ENCODE results near the gene CPSF7. TPM values are rescaled to one million over a fixed set of nuclear protein-coding genes. Genes with fewer than 3 reads are reported as not detected.

The CPSF7 gene
- total RNA-seq, 1 donor from 2014 or later, result 13.0 TPM

DNA sequence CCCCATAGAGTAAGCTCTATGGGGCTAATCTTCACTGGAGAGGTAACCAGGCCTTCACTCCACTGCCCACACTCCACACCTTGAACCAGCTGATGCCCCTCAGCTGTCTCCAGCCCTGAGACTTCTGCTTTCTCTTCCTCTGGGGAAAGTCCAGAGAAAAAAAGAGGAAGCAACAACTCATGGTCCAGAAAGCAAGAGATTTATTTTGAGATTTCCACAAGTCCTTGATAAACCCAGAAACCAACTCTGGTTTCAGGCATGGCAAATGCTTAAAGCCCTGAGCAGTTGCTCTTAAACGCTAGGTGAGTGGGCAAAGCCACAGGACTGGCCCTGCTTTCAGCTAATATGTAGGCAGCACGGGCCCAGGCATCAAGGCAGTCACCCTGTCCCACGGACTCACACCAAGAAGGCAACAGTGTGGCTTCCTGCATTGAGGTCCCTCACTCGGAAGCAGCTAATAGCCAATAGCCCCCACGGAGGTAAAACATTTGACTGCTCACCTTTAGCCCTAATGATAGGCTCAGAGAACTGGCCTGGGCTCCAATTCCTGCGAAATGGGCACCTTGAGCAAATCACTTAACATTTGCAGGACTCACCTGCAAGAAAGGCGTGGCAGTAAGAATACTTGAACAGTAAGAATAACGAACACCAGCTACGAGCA is 72.4 kb downstream of the CPSF7 start:
- no peak for DNase-seq (ENCODE audit: low read depth, low spot score)

- DNase-seq (ENCODE audit: low read depth, low spot score), result no peak
Observed at GRCh38 chr11:61356706-61357105, 73.1 kb downstream of the CPSF7 start.

- no peak for DNase-seq (ENCODE audit: low read depth, low spot score)
Observed at GRCh38 chr11:61354208-61354607, 75.6 kb downstream of the CPSF7 start.

- DNase-seq (ENCODE audit: low read depth, low spot score), result no peak
Observed at GRCh38 chr11:61353131-61354067, 76.4 kb downstream of the CPSF7 start.

Other genes starting within 250 kb of the CPSF7 start
- gene PGA3, start 226.5 kb downstream of the CPSF7 start, total RNA-seq, result not detected in 2 replicates
- not detected in 2 replicates for gene PGA4, start 207.6 kb downstream of the CPSF7 start, total RNA-seq
- gene PGA5, start 188.8 kb downstream of the CPSF7 start, total RNA-seq, result not detected in 2 replicates
- gene VWCE, start 134.7 kb downstream of the CPSF7 start, total RNA-seq, result 1.7 TPM in 2 replicates
- gene DDB1, start 96.9 kb downstream of the CPSF7 start, total RNA-seq, result 383 and 419 TPM in 2 replicates
- gene TKFC, start 96.7 kb downstream of the CPSF7 start, total RNA-seq, result 13.6 and 20.4 TPM in 2 replicates
- gene CYB561A3, start 68.1 kb downstream of the CPSF7 start, total RNA-seq, result 33.8 and 41.4 TPM in 2 replicates
- gene TMEM138, start 67.6 kb downstream of the CPSF7 start, total RNA-seq, result 13.7 and 20.7 TPM in 2 replicates
- 8.6 and 9.0 TPM in 2 replicates for gene TMEM216, start 37.4 kb downstream of the CPSF7 start, total RNA-seq
- 33.7 and 44.0 TPM in 2 replicates for gene SDHAF2, start 149 bp upstream of the CPSF7 start, total RNA-seq
- not detected in 2 replicates for gene LRRC10B, start 78.8 kb upstream of the CPSF7 start, total RNA-seq
- gene SYT7, start 151.1 kb upstream of the CPSF7 start, total RNA-seq, result under 0.01 and 0.18 TPM in 2 replicates